Middle frontal gyrus (tissue), 1 donor: ENCODE results near the gene LRPAP1.

Experiments used
- DNase-seq: peaks from one replicate; pipeline ENCODE4 v3.0.0-alpha.2; 2015; ENCODE audit warnings: low spot score; ENCODE audit errors: extremely low spot score

The LRPAP1 gene

GRCh38 chr4:3532751-3533422, 665 bp upstream of the LRPAP1 start:
- no peak for DNase-seq

GRCh38 chr4:3531318-3531878, 824 bp downstream of the LRPAP1 start:
- no peak for DNase-seq

GRCh38 chr4:3530663-3531254, 1.5 kb downstream of the LRPAP1 start:
- DNase-seq = no peak

GRCh38 chr4:3530051-3530450, 2.2 kb downstream of the LRPAP1 start:
- no peak for DNase-seq

GRCh38 chr4:3529363-3529762, 2.9 kb downstream of the LRPAP1 start:
- DNase-seq = no peak

- no peak for DNase-seq
Observed at GRCh38 chr4:3527914-3528876, 4.0 kb downstream of the LRPAP1 start.

- DNase-seq = no peak
Observed at GRCh38 chr4:3527101-3527913, 4.9 kb downstream of the LRPAP1 start.

GRCh38 chr4:3526456-3526855, 5.8 kb downstream of the LRPAP1 start:
- DNase-seq = no peak

- DNase-seq = no peak
Observed at GRCh38 chr4:3525532-3526430, 6.4 kb downstream of the LRPAP1 start.

- DNase-seq = no peak
Observed at GRCh38 chr4:3524920-3525319, 7.3 kb downstream of the LRPAP1 start.

GRCh38 chr4:3524349-3524748, 7.9 kb downstream of the LRPAP1 start:
- no peak for DNase-seq

GRCh38 chr4:3523628-3524221, 8.5 kb downstream of the LRPAP1 start:
- DNase-seq = no peak

GRCh38 chr4:3523146-3523627, 9.0 kb downstream of the LRPAP1 start:
- no peak for DNase-seq

GRCh38 chr4:3522651-3523050, 9.6 kb downstream of the LRPAP1 start:
- DNase-seq = no peak

- DNase-seq = no peak
Observed at GRCh38 chr4:3522326-3522640, 9.9 kb downstream of the LRPAP1 start.

- DNase-seq = no peak
Observed at GRCh38 chr4:3521621-3522325, 10.4 kb downstream of the LRPAP1 start.

GRCh38 chr4:3520796-3521600, 11.2 kb downstream of the LRPAP1 start:
- no peak for DNase-seq

- no peak for DNase-seq
Observed at GRCh38 chr4:3520276-3520675, 11.9 kb downstream of the LRPAP1 start.
